K562 (cell line): ENCODE data around the gene MYH6. TPM values are rescaled to one million over a fixed set of nuclear protein-coding genes. Genes with fewer than 3 reads are reported as not detected.

ENCODE experiments used
- ATAC-seq: fragments of 200-7000 bp; cut with Tn5 transposase; 3 replicates; pipeline ENCODE4 v1.9.1; 2020; ENCODE audit warnings: moderate library complexity
- BruUV-seq: library from RNA; stranded (reverse); fragments of 400-500 nt; replicated peaks from 2 replicates; lab custom pipeline; 2021; lab: Mats Ljungman, UMichigan
- CTCF ChIA-PET: fragments of 300-600 bp; formaldehyde crosslinking; extraction: SDS; loops from one replicate; lab custom pipeline; 2021; ENCODE audit warnings: low intra/inter-chr PET ratio; lab: Yijun Ruan, JAX
- POLR2A ChIA-PET: fragments of 300-600, 350-650 bp; sonication (Branson Sonifier 250); formaldehyde crosslinking; extraction: SDS; loops from one replicate; lab custom pipeline; 2021; ENCODE audit warnings: antibody characterized with exemption, inconsistent platforms; lab: Yijun Ruan, JAX
- DNase-seq, 4 experiments: peaks; one replicate each; pipeline versions ENCODE4 v3.0.0 to v3.0.0-alpha.2; 2011 to 2018; ENCODE audit warnings: low spot score in 3 of 4, mixed read lengths in 3 of 4; ENCODE audit errors: extremely low read depth in 1 of 4
- FAIRE-seq: peaks from 2 replicates; lab custom pipeline; 2011; peaks lifted over from hg19 to GRCh38; lab: Jason Lieb, UNC
- H2AFZ ChIP-seq: 2 replicates; pipeline ENCODE4 v1.6.0; 2011; ENCODE audit warnings: low read depth, low read length, control low read depth, inconsistent platforms
- H3K27ac ChIP-seq: fragments of 200-600 bp; 3 replicates; pipeline ENCODE4 v1.8.0; 2011; ENCODE audit warnings: low read depth, mild to moderate bottlenecking, control low read depth, inconsistent platforms, low read length, moderate library complexity, mixed read lengths; ENCODE audit errors: extremely low read depth
- H3K27me3 ChIP-seq, 2 experiments: fragments of 300-600 bp in 1 of 2; 2 replicates in 1 of 2; 3 replicates in 1 of 2; pipeline versions ENCODE4 v1.6.0 to v1.8.0; 2011; ENCODE audit warnings: inconsistent platforms in 2 of 2, low read length in 2 of 2, mild to moderate bottlenecking in 1 of 2, mixed read lengths in 1 of 2, moderate library complexity in 1 of 2; ENCODE audit not compliant: control insufficient read depth in 2 of 2, insufficient read depth in 2 of 2
- H3K36me3 ChIP-seq: fragments of 300-600 bp; 3 replicates; pipeline ENCODE4 v1.8.0; 2011; ENCODE audit warnings: mild to moderate bottlenecking, low read length, inconsistent platforms; ENCODE audit not compliant: control insufficient read depth, insufficient read depth
- H3K4me1 ChIP-seq, 2 experiments: fragments of 200-600 bp in 1 of 2; replicated peaks in 1 of 2; 2 replicates in 1 of 2; 3 replicates in 1 of 2; pipeline versions ENCODE4 v1.5.1 to v1.8.0; 2011; ENCODE audit warnings: inconsistent platforms in 2 of 2, low read length in 2 of 2, mild to moderate bottlenecking in 1 of 2, mixed read lengths in 1 of 2, moderate library complexity in 1 of 2; ENCODE audit not compliant: control insufficient read depth in 2 of 2, insufficient read depth in 2 of 2
- H3K4me2 ChIP-seq: 2 replicates; pipeline ENCODE4 v1.6.1; 2011; ENCODE audit warnings: low read length, control low read depth, inconsistent platforms, mixed read lengths; ENCODE audit not compliant: insufficient read depth
- H3K4me3 ChIP-seq: fragments of 200-600 bp; sonication (generic), shearing (Covaris generic); 2 replicates; pipeline ENCODE4 v1.5.1; 2016; ENCODE audit warnings: control low read depth, inconsistent platforms
- H3K79me2 ChIP-seq: fragments of 200-600 bp; 3 replicates; pipeline ENCODE4 v1.8.0; 2011; ENCODE audit warnings: low read length, inconsistent platforms; ENCODE audit not compliant: control insufficient read depth, insufficient read depth
- H3K9ac ChIP-seq, 2 experiments: 2 replicates each; pipeline versions ENCODE4 v1.6.0 to v1.6.1; 2011; ENCODE audit warnings: low read depth in 2 of 2, low read length in 2 of 2, control low read depth in 1 of 2, inconsistent platforms in 1 of 2, mild to moderate bottlenecking in 1 of 2, mixed read lengths in 1 of 2; ENCODE audit not compliant: insufficient read depth in 1 of 2
- H3K9me1 ChIP-seq: one replicate; pipeline ENCODE4 v1.6.0; 2011; ENCODE audit warnings: inconsistent platforms, mild to moderate bottlenecking, low read length, moderate library complexity; ENCODE audit not compliant: control insufficient read depth, insufficient read depth
- H3K9me3 ChIP-seq: replicated peaks from 2 replicates; pipeline ENCODE4 v1.5.1; 2011; ENCODE audit warnings: low read depth, low read length, inconsistent platforms; ENCODE audit not compliant: control insufficient read depth, insufficient read depth
- H4K20me1 ChIP-seq: replicated peaks from 2 replicates; pipeline ENCODE4 v1.6.1; 2011; ENCODE audit warnings: low read length, inconsistent platforms, mixed read lengths; ENCODE audit not compliant: control insufficient read depth, insufficient read depth
- BRD4 ChIP-seq: fragments of 200-600 bp; sonication (generic); IDR thresholded peaks from 2 replicates; pipeline ENCODE4 v1.6.1; 2017; ENCODE audit warnings: inconsistent platforms
- CCAR2 ChIP-seq: fragments of 200-400 bp; formaldehyde crosslinking; IDR thresholded peaks from 2 replicates; pipeline ENCODE4 v1.6.1; 2017; ENCODE audit warnings: mild to moderate bottlenecking, low read depth, low read length
- ILK ChIP-seq: fragments of 450-650 bp; IDR thresholded peaks from 2 replicates; pipeline ENCODE4 v1.6.1; 2016; ENCODE audit warnings: missing genetic modification characterization, low read depth, mild to moderate bottlenecking, missing compliant biosample characterization, moderate library complexity, borderline replicate concordance
- MTF1 ChIP-seq: fragments of 250-450 bp; sonication (Bioruptor Pico); IDR thresholded peaks from 2 replicates; pipeline ENCODE4 v1.9.0; 2021; ENCODE audit warnings: moderate library complexity, mild to moderate bottlenecking, inconsistent platforms, borderline replicate concordance
- NBN ChIP-seq: fragments of 450-650 bp; IDR thresholded peaks from 2 replicates; pipeline ENCODE4 v1.6.1; 2016; ENCODE audit warnings: low read depth, mild to moderate bottlenecking
- PHB2 ChIP-seq: fragments of 450-650 bp; IDR thresholded peaks from 2 replicates; pipeline ENCODE4 v1.6.1; 2017; ENCODE audit warnings: low read depth
- RHOXF2B ChIP-seq: fragments of 250-450 bp; sonication (Bioruptor Pico); conservative IDR thresholded peaks from 2 replicates; pipeline ENCODE4 v1.5.1; 2021
- RNF2 ChIP-seq: sonication (generic); IDR thresholded peaks from 2 replicates; pipeline ENCODE4 v1.6.1; 2016
- SMARCB1 ChIP-seq: IDR thresholded peaks from 2 replicates; pipeline ENCODE4 v1.6.1; 2011; ENCODE audit warnings: improper control_type of control experiment, low read depth; ENCODE audit not compliant: insufficient read length
- TAL1 ChIP-seq: fragments of 450-650 bp; IDR thresholded peaks from 2 replicates; pipeline ENCODE4 v1.6.1; 2016; ENCODE audit warnings: mild to moderate bottlenecking
- TOE1 ChIP-seq, 2 experiments: fragments of 450-650 bp in 1 of 2; sonication (generic) in 1 of 2; formaldehyde crosslinking in 1 of 2; IDR thresholded peaks; 2 replicates each; pipeline versions ENCODE4 v1.7.1 to v1.8.0; 2016 to 2022; ENCODE audit warnings: borderline replicate concordance in 2 of 2, mild to moderate bottlenecking in 2 of 2, antibody characterized with exemption in 1 of 2, inconsistent platforms in 1 of 2, low read depth in 1 of 2, missing genetic modification reagents in 1 of 2, moderate library complexity in 1 of 2
- USF1 ChIP-seq: sonication (generic); formaldehyde crosslinking; IDR thresholded peaks from 2 replicates; pipeline ENCODE4 v1.9.0; 2022; ENCODE audit warnings: mild to moderate bottlenecking, missing genetic modification reagents
- ZNF174 ChIP-seq: fragments of 250-450 bp; sonication (Bioruptor Pico); IDR thresholded peaks from 2 replicates; pipeline ENCODE4 v1.4.0; 2020; ENCODE audit warnings: mild to moderate bottlenecking
- ZNF583 ChIP-seq: fragments of 250-450 bp; sonication (Bioruptor Pico); IDR thresholded peaks from 2 replicates; pipeline ENCODE4 v1.4.0; 2020
- WGBS: fragments of 100-300 bp; shearing (Covaris generic); methylation state at CpG from one replicate; pipeline ENCODE4 v1.1.6; 2016; ENCODE audit warnings: low coverage, mixed read lengths; ENCODE audit not compliant: insufficient coverage; ENCODE audit errors: missing lambda C conversion rate; 5-methylcytosine and 5-hydroxymethylcytosine counted together
- in situ Hi-C: fragments of 300-500 bp; cut with MboI; formaldehyde crosslinking; loops from 4 replicates; pipeline ENCODE4 v1.15.0; 2018; ENCODE audit warnings: inconsistent platforms, mixed read lengths
- intact Hi-C: fragments of 100-400 bp; cut with micrococcal nuclease; formaldehyde crosslinking; loops from 2 replicates; pipeline ENCODE4 v1.14.2; 2022
- polyA plus RNA-seq, 8 experiments: library from polyadenylated mRNA; depleted of rRNA in 4 of 8; stranded (reverse) in 5 of 8; unstranded in 3 of 8; fragments of >200 nt; fragmentation: Nextera tagmentation in 2 of 8; fragmentation: Illumina TruSeq in 1 of 8; extraction: Ambion mirVana in 2 of 8; extraction: Trizol in 1 of 8; gene quantifications; 2 replicates each; pipeline versions ENCODE4 v1.2.1 to v1.2.3, GENCODE V29; 2011 to 2014; ENCODE audit warnings: inconsistent platforms in 1 of 8, missing spikeins in 1 of 8
- total RNA-seq, 7 experiments: library from RNA; depleted of rRNA in 6 of 7; stranded (reverse); fragments of >200 nt in 6 of 7; fragmentation: Illumina TruSeq in 2 of 7; extraction: Trizol in 2 of 7; gene quantifications; 2 replicates each; pipeline versions ENCODE4 v1.2.1 to v1.2.3, GENCODE V29; 2011 to 2021; ENCODE audit warnings: low replicate concordance in 1 of 7
- TF ChIP-seq, protein P1 (sequence below), 3 experiments: fragments of 200-800 bp in 1 of 3; sonication (Bioruptor generic) in 1 of 3; sonication (generic) in 1 of 3; formaldehyde crosslinking in 1 of 3; IDR thresholded peaks; 2 replicates each; pipeline versions ENCODE4 v1.6.1 to v1.8.0; 2016 to 2022; ENCODE audit warnings: mild to moderate bottlenecking in 2 of 3, missing compliant biosample characterization in 2 of 3, missing genetic modification characterization in 2 of 3, missing genetic modification reagents in 1 of 3

Gene MYH6
- total and polyA plus RNA-seq, 9 of the 15 experiments (the other 6 are each of a cell fraction or from before 2014, with no cell fraction given) = not detected

GRCh38 chr14:23389396-23389795, 18.7 kb downstream of the MYH6 start:
- H3K4me1 ChIP-seq = peaks cover 0 to 7% of the 10 kb centered on the region in 2 experiments; a peak in 2 of 5 replicates
- no peak overlapping the region for H3K9ac ChIP-seq
- WGBS = 0% methylated on average over 6 of the region's 12 CpGs
- DNase-seq (no peak), ATAC-seq (no peak), FAIRE-seq (no peak)
- BruUV-seq = no TSS peak
- H2AFZ ChIP-seq = no peak overlapping the region
- POLR2A ChIA-PET = interaction anchor here (1.0 kb wide), 1 partner anchor 9 kb away, joined by 3 read pairs; no protein-coding TSS in a partner anchor
- CTCF ChIA-PET = no interaction called here
- H3K27me3 ChIP-seq = peaks cover 31 to 72% of the 10 kb centered on the region in 2 experiments; a peak in 3 of 5 replicates
- TF ChIP-seq MTF1 (CRISPR knock-in tag) = no peak
- intact Hi-C loops = no loop called here
- in situ Hi-C loops = loop anchor here (10.0 kb wide), 1 partner anchor 125 kb away; no protein-coding TSS in a partner anchor
- no peaks in the 10 kb centered on the region for H3K9me3 ChIP-seq
- H4K20me1 ChIP-seq = no peaks in the 10 kb centered on the region
- H3K9me1 ChIP-seq = no peaks in the 10 kb centered on the region
- H3K27ac ChIP-seq = no peak overlapping the region
- no peak overlapping the region for H3K4me3 ChIP-seq
- H3K36me3 ChIP-seq = no peaks in the 10 kb centered on the region
- H3K4me2 ChIP-seq = no peak overlapping the region
- no peaks in the 10 kb centered on the region for H3K79me2 ChIP-seq

- BruUV-seq = no TSS peak
- no peak for FAIRE-seq
- Histone ChIP-seq H3K4me3 (no peak overlapping the region), H3K27ac (no peak overlapping the region), H3K36me3 (no peaks in the 10 kb centered on the region), H3K27me3 (peaks cover 28 to 72% of the 10 kb centered on the region in 2 experiments; a peak in 3 of 5 replicates), H3K79me2 (no peaks in the 10 kb centered on the region), H3K4me1 (peaks cover 0 to 11% of the 10 kb centered on the region in 2 experiments; a peak in 2 of 5 replicates), H3K9ac (no peak overlapping the region), H2AFZ (no peak overlapping the region), H4K20me1 (no peaks in the 10 kb centered on the region), H3K9me1 (no peaks in the 10 kb centered on the region), H3K4me2 (no peak overlapping the region), H3K9me3 (no peaks in the 10 kb centered on the region)
- CTCF ChIA-PET = no interaction called here
- no peak for TF ChIP-seq RNF2
- TF ChIP-seq, protein P1, sequence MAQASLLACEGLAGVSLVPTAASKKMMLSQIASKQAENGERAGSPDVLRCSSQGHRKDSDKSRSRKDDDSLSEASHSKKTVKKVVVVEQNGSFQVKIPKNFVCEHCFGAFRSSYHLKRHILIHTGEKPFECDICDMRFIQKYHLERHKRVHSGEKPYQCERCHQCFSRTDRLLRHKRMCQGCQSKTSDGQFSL (CRISPR knock-in tag; IDR thresholded peaks at IDR 0.05) = no peak
- TF ChIP-seq, protein P1 (tag; IDR thresholded peaks at IDR 0.05) = no peak
- TF ChIP-seq RHOXF2B (CRISPR knock-in tag) = no peak
- TF ChIP-seq NBN = no peak
- TF ChIP-seq ZNF583 (CRISPR knock-in tag) = no peak
- TF ChIP-seq TAL1 = no peak
- no peak for TF ChIP-seq USF1 (CRISPR knock-in tag)
- TF ChIP-seq SMARCB1 = no peak
- TF ChIP-seq PHB2 = no peak
- TF ChIP-seq BRD4 = no peak
- TF ChIP-seq ZNF174 (CRISPR knock-in tag) = no peak
- TF ChIP-seq CCAR2 = no peak
- no peak for TF ChIP-seq ILK (tag)
- TF ChIP-seq TOE1 (IDR thresholded peaks at IDR 0.05; ENCODE audit: borderline replicate concordance) = no peak
- no peak for TF ChIP-seq TOE1 (CRISPR knock-in tag; IDR thresholded peaks at IDR 0.05; ENCODE audit: borderline replicate concordance, low read depth)
- no peak for DNase-seq
- in situ Hi-C loops (loop anchor here (10.0 kb wide), 1 partner anchor 124 kb away; no protein-coding TSS in a partner anchor), intact Hi-C loops (no loop called here)
- POLR2A ChIA-PET = interaction anchor here (0.6 to 1.0 kb wide), 3 partner anchors 9 to 35 kb away, joined by 3 to 4 read pairs (median 3); no protein-coding TSS in a partner anchor
- no peak for ATAC-seq
- 17% methylated on average over 5 of the region's 8 CpGs for WGBS
Measured at GRCh38 chr14:23388996-23389395, 19.1 kb downstream of the MYH6 start.
